HG02678 (cell line): ENCODE measurements around the gene EMC6.
A peak's percentile ranks its signal among the peaks of the same experiment; 100 is the strongest.

ENCODE experiments used
- ATAC-seq: cut with Tn5 transposase; IDR thresholded peaks from one replicate; pipeline ENCODE4 v1.9.1; 2021; ENCODE audit warnings: mild to moderate bottlenecking, moderate library complexity; ENCODE audit not compliant: unreplicated experiment

The EMC6 gene

GRCh38 chr17:3668279-3669084 is at the start of gene EMC6, which contains the start of gene TAX1BP3:
Gene EMC6 (plus strand): TSS chr17:3668812. CDS start chr17:3669147, 335 bp downstream.
Gene TAX1BP3 (minus strand): TSS chr17:3668578. CDS start chr17:3668526, 52 bp downstream.
- peak; percentile 86 for ATAC-seq

GRCh38 chr17:3621146-3621720 is 47.4 kb upstream of the EMC6 start:
- ATAC-seq = no peak

GRCh38 chr17:3622977-3623594 is 45.5 kb upstream of the EMC6 start:
- ATAC-seq = no peak

GRCh38 chr17:3626831-3627768 is 41.5 kb upstream of the EMC6 start:
- no peak for ATAC-seq

GRCh38 chr17:3627769-3628167 is 40.8 kb upstream of the EMC6 start:
- ATAC-seq = no peak

- no peak for ATAC-seq
These were observed 37.8 kb upstream of the EMC6 start for GRCh38 chr17:3630781-3631180.

GRCh38 chr17:3632287-3632686 is 36.3 kb upstream of the EMC6 start:
- ATAC-seq = no peak

- ATAC-seq = no peak
These were observed 33.0 kb upstream of the EMC6 start for GRCh38 chr17:3635474-3636153.

- ATAC-seq = peak; percentile 93
These were observed 32.3 kb upstream of the EMC6 start, which contains the start of the genes CTNS and SHPK for GRCh38 chr17:3636154-3636907. Gene CTNS (plus strand): TSS chr17:3636760. CDS start chr17:3640207, 3,447 bp downstream. Gene SHPK (minus strand): TSS chr17:3636250. CDS start chr17:3636219, 31 bp downstream.

GRCh38 chr17:3636908-3637373 is 31.7 kb upstream of the EMC6 start:
- ATAC-seq = peak; percentile 7

- ATAC-seq = no peak
These were observed 28.5 kb upstream of the EMC6 start for GRCh38 chr17:3639981-3640596.

GRCh38 chr17:3641014-3641413 is 27.6 kb upstream of the EMC6 start:
- ATAC-seq = no peak

- ATAC-seq = no peak
These were observed 26.7 kb upstream of the EMC6 start for GRCh38 chr17:3641717-3642486.

GRCh38 chr17:3643889-3644349 is 24.7 kb upstream of the EMC6 start:
- no peak for ATAC-seq

GRCh38 chr17:3645310-3645709 is 23.3 kb upstream of the EMC6 start:
- no peak for ATAC-seq

- no peak for ATAC-seq
These were observed 21.4 kb upstream of the EMC6 start for GRCh38 chr17:3647251-3647650.

- no peak for ATAC-seq
These were observed 20.6 kb upstream of the EMC6 start for GRCh38 chr17:3647769-3648555.
